Esophagus (tissue), 2 donors: ENCODE measurements around the gene SPIRE2. TPM values are rescaled to one million over a fixed set of nuclear protein-coding genes. Genes with fewer than 3 reads are reported as not detected.

Experiments used
- H3K27ac ChIP-seq, 2 donors: one replicate each; pipeline ENCODE4 v1.5.1; 2013; ENCODE audit warnings: low read depth in 2 of 2, mild to moderate bottlenecking in 2 of 2, inconsistent platforms in 1 of 2, low read length in 1 of 2, moderate library complexity in 1 of 2
- H3K27me3 ChIP-seq, 2 donors: one replicate each; pipeline ENCODE4 v1.6.1; 2013; ENCODE audit warnings: low read length in 2 of 2, control low read depth in 1 of 2, mild to moderate bottlenecking in 1 of 2; ENCODE audit not compliant: insufficient read depth in 2 of 2, control insufficient read depth in 1 of 2
- H3K36me3 ChIP-seq, 2 donors: one replicate each; pipeline ENCODE4 v1.6.1; 2013; ENCODE audit warnings: low read length in 1 of 2; ENCODE audit not compliant: control insufficient read depth in 2 of 2, insufficient read depth in 2 of 2
- H3K4me1 ChIP-seq, 2 donors: one replicate each; pipeline ENCODE4 v1.6.1; 2013; ENCODE audit warnings: low read length in 1 of 2; ENCODE audit not compliant: control insufficient read depth in 2 of 2, insufficient read depth in 2 of 2
- H3K4me3 ChIP-seq, 2 donors: one replicate each; pipeline ENCODE4 v1.5.1; 2013; ENCODE audit warnings: low read length in 2 of 2, mild to moderate bottlenecking in 2 of 2, low read depth in 1 of 2, moderate library complexity in 1 of 2
- H3K9me3 ChIP-seq, 2 donors: one replicate each; pipeline ENCODE4 v1.6.1; 2013; ENCODE audit warnings: mild to moderate bottlenecking in 2 of 2, low read depth in 1 of 2, low read length in 1 of 2, moderate library complexity in 1 of 2; ENCODE audit not compliant: control insufficient read depth in 2 of 2, insufficient read depth in 1 of 2
- WGBS, 2 donors: extraction: QIAGEN DNeasy Blood & Tissue Kit; methylation state at CpG; one replicate each; pipeline ENCODE4 v1.1.7; 2013; 5-methylcytosine and 5-hydroxymethylcytosine counted together
- polyA plus RNA-seq, 2 donors: library from polyadenylated mRNA; stranded (reverse); fragments of 200-250 nt; gene quantifications; one replicate each; pipeline ENCODE4 v1.2.3, GENCODE V29; 2013
- donor health status: healthy with polysubstance abuse.
- donor health status: Bipolar disorder and iron deficiency.

Gene SPIRE2
- polyA plus RNA-seq, 2 donors: 3.6 to 6.4 TPM

DNA sequence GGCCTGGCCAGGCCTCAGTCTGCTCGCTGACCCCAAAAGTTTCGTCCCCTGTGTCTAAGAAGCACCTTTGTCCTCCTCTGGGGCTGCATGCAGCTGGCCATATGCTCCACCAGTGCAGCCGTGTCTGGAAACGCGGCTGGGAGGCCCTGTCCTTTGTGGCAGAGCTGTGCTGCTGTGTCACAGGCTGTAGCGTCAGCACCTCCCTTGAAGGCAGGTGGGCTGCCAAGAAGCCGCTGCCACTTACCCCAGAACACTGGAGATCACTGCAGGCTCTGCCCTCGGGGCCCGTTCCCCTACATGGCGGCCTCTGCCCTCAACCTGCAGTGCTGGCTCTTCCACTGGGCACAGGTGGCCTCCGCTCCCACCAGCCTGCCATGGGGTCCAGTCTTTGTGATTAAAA is 74.7 kb downstream of the SPIRE2 start:
- Histone ChIP-seq H3K27ac (no peak overlapping the region), H3K27me3 (no peaks in the 10 kb centered on the region), H3K36me3 (peaks cover 34 to 68% of the 10 kb centered on the region in 2 donors), H3K4me3 (no peak overlapping the region), H3K4me1 (no peaks in the 10 kb centered on the region), H3K9me3 (no peaks in the 10 kb centered on the region)
- WGBS, 2 donors: 92 to 97% methylated on average over 11 of the region's 11 CpGs

DNA sequence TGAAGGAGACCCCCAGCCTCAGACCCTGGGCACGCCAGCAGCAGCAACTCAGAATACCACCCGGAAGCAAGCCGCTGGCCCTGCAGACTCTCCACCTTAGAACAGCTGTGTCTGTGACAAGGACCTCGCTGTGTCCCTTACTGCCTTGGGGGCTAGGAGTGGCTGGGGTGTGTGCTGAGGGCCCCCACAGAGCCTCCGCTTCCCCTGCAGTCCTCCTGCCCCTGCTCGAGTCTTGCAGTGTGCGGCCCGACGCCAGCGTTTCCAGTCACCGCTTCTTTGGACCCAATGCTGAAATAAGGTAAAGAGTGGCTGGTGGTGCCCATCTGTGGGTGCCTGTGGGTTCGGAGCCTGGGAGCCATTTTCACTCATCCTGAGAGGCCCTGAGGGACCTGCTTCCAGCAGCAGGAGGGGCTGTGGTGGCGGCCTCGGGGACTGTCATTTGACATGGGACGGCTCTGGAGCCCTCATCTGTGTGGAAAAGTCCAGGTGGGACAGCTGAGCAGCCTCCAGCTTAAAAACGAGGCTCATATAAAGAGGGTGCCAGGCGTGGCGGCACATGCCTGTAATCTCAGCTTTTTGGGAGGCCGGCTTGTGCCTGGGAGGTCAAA is 75.7 kb downstream of the SPIRE2 start:
- H3K9me3 ChIP-seq: no peaks in the 10 kb centered on the region
- no peak overlapping the region for H3K4me3 ChIP-seq
- peak overlapping the region; percentile 24 to 66 for H3K27ac ChIP-seq
- peaks cover 32 to 61% of the 10 kb centered on the region in 2 donors for H3K36me3 ChIP-seq
- no peaks in the 10 kb centered on the region for H3K27me3 ChIP-seq
- WGBS, 2 donors: 89 to 90% methylated on average over 19 of the region's 19 CpGs
- no peaks in the 10 kb centered on the region for H3K4me1 ChIP-seq

DNA sequence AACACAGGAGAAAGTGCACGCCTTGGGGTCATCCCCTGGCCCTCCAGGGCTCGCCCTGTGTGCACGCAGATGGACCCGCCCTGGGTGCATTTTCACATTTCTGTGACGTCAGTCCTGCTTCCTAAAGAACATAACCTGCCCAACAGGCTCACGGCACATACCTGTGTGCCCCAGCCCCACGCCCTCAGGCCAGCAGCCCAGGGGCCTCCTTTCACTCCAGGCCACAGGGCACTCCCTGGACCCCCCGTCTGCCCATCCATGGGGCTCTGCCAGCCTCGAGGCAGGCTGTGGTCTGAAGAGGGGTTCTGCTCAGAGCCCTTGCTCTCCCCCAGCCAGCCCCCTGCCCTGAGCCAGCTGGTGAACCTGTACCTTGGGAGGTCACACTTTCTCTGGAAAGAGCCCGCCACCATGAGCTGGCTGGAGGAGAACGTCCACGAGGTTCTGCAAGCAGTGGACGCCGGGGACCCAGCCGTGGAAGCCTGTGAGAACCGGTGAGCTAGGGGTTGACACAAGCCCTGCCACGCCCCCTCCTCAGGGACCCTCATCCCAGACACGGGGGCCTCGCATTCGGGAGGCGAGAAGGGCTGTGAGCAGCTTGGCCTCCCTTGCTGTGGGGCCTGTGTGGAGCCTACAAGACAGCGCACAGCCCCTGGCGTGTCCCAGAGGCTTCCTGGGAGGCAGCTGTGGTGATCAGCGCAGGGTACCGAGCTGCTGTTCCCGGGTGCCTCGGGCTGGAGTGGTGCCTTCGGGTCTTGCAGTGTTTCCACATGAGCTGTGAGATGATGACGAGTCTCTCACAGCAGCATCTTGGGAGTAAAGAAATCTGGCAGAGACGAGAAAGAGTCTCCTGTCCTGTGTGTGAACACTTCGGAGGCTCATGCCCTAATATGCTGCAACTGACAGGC is 76.6 kb downstream of the SPIRE2 start:
- Histone ChIP-seq H3K36me3 (peaks cover 28 to 60% of the 10 kb centered on the region in 2 donors), H3K4me3 (no peak overlapping the region), H3K4me1 (peaks cover 0 to 1% of the 10 kb centered on the region in 2 donors), H3K27me3 (no peaks in the 10 kb centered on the region), H3K9me3 (no peaks in the 10 kb centered on the region), H3K27ac (peak overlapping the region; percentile 34 to 66)
- whole genome bisulfite sequencing, 2 donors: 80 to 81% methylated on average over 31 of the region's 31 CpGs

DNA sequence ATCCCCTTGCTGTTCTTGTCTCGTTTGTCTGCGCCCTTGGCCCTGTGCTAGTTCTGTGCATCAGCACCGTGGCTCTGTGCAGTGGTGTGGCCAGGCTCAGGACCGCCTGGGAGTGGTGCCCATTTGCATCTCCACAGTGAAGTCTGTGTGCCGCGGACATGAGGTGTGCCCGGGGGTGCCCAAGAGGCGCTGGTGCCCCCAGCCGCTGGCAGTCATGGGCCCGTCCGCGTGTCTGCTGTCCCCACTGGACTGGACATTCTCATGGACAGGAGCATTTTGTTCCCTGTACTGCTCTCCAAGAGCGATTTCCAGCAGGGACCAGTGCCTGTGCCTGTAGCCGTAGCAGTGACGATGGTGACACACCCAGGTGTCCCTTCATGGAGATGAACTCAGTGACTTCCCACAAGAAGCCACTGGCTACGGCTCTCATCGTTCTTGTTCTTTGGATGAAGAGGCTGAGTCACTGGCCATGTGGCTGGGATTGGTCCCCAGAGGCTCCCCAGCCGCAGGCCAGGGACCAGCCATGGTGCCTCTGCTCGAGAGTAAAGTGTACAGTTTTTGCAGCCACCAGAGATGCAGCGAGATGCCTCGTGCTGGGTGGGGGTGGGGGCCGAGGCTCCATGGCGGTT is 77.3 kb downstream of the SPIRE2 start:
- H3K4me1 ChIP-seq: peaks cover 0 to 8% of the 10 kb centered on the region in 2 donors
- WGBS, 2 donors: 88 to 91% methylated on average over 23 of the region's 23 CpGs
- H3K27ac ChIP-seq: peak overlapping the region in 1 of 2 donors; percentile 50
- H3K9me3 ChIP-seq: no peaks in the 10 kb centered on the region
- H3K4me3 ChIP-seq: no peak overlapping the region
- H3K27me3 ChIP-seq: no peaks in the 10 kb centered on the region
- H3K36me3 ChIP-seq: peaks cover 22 to 59% of the 10 kb centered on the region in 2 donors

DNA sequence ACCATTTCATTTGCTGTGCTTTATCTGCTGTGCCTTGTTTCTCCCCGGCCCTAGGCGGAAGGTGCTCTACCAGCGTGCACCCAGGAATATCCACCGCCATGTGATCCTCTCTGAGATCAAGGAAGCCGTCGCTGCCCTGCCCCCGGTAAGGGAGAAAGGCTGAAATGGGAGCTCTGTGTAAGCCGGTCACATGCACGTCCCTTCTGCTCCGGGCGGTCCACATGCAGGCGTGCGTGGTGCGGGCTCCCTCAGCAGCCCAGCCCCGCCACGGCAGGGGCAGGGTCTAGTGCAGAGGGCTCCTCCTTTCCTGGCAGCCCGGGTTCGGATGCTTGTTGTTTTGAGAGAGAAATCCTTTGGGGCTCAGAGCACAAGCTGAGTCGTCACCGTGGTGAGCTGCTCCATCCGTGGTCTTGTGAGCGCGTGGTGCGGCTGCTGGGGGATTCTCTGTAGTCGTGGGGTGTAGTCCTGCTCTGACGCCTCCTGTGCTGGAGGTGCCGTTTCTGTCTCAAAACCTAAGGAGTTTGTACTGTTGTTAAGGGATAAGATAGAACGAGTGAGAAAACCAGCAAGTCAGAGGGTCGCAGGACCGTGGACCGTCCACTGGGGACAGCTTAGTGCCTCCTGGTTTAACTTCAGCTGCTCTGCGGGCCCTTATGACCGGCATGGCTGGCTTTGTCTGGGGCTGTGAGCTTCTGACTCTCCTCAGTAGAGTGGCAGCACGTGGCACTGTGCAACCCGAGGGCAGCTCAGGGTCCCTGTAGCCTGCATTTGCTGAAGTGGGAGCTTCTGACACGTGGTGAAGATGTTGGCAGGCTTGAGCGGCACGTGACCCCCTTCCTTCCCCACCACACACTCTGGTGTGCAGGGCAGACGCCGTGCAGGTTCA is 78.1 kb downstream of the SPIRE2 start:
- Histone ChIP-seq H3K4me3 (no peak overlapping the region), H3K27me3 (no peaks in the 10 kb centered on the region), H3K4me1 (peaks cover 0 to 9% of the 10 kb centered on the region in 2 donors), H3K9me3 (no peaks in the 10 kb centered on the region), H3K36me3 (peaks cover 15 to 60% of the 10 kb centered on the region in 2 donors), H3K27ac (no peak overlapping the region)
- 96% methylated on average over 40 of the region's 40 CpGs for WGBS, 2 donors

DNA sequence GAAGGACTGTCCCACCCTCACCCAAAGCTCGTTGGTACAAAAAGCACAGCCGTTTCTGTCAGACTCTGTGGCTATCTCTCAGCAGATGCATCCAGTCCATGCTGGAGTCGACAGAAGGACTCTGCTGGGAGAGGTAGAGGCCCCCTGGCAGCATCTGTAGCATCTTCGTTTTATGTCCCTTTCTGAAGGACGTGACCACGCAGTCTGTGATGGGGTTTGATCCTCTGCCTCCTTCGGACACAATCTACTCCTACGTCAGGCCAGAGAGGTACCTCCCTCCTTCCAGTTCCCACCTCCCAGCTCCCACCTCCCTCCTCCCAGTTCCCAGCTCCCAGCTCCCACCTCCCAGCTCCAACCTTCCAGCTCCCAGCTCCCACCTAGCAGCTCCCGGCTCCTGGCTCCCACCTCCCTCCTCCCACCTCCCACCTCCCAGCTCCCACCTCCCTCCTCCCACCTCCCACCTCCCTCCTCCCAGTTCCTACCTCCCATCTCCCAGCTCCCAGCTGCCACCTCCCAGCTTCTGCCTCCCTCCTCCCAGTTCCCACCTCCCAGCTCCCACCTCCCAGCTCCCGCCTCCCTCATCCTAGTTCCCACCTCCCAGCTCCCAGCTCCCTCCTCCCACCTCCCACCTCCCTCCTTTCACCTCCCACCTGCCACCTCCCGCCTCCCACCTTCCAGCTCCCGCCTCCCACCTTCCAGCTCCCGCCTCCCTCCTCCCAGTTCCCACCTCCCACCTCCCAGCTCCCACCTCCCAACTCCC is 79.0 kb downstream of the SPIRE2 start:
- Histone ChIP-seq H3K27ac (no peak overlapping the region), H3K9me3 (no peaks in the 10 kb centered on the region), H3K36me3 (peaks cover 17 to 65% of the 10 kb centered on the region in 2 donors), H3K4me3 (no peak overlapping the region), H3K4me1 (peaks cover 0 to 10% of the 10 kb centered on the region in 2 donors), H3K27me3 (no peaks in the 10 kb centered on the region)
- 96 to 98% methylated on average over 13 of the region's 13 CpGs for WGBS, 2 donors

DNA sequence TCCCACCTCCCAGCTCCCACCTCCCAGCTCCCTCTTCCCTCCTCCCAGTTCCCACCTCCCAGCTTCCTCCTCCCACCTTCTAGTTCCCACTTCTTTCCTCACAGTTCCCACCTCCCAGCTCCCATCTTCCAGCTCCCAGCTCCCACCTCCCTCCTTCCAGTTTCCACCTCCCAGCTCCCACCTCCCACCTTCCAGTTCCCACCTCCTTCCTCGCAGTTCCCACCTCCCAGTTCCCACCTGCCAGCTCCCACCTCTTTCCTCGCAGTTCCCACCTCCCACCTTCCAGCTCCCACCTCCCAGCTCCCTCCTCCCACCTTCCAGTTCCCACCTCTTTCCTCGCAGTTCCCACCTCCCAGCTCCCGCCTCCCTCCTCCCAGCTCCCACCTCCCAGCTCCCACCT is 80.0 kb downstream of the SPIRE2 start:
- Histone ChIP-seq H3K4me3 (no peak overlapping the region), H3K36me3 (peaks cover 14 to 64% of the 10 kb centered on the region in 2 donors), H3K4me1 (peaks cover 0 to 12% of the 10 kb centered on the region in 2 donors), H3K9me3 (no peaks in the 10 kb centered on the region), H3K27ac (no peak overlapping the region), H3K27me3 (no peaks in the 10 kb centered on the region)
- WGBS, 2 donors: 90 to 98% methylated on average over 4 of the region's 4 CpGs

DNA sequence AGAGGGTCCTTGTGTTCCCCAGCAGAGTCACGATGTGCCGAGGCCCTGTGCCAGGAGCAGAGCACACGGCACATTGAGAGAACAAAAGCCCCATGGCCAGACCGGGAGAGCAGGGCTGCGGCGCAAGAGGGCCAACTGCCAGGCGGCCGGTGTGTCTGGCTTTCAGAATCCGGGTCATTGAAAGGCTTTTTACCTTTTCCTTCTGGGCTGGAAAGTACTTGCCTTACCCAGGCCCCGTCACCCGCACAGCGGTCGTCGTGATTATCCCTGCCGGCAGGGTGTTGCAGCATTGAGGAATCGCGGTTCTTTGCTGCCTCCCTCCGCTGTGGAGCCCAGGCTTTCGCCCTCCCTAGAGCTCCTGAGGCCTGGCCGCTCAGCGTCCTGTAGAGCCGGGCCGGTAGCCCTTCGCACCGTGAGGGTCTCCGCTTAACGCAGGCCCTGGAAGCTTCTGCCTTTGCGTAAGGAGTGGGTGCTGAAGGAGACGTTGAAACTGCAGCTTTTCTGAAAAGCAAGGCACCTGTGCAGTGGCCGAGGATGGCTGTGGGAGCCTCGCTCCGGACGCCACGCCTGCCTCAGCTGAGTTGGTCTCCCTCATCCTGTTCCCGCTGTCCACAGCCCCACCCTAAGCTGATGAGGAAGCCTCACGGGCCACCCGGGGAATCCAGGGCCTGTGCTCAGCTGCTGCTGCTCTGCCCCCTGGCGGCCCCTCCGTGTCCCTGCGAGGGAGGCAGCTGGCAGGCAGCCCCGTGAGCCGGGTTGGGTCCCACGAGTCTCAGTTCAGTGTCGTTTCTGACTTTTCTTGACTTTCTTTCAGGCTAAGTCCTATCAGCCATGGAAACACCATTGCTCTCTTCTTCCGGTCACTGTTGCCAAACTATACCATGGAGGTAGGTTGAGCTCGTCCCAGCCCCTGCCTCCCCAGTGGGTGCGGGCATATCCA is 81.8 kb downstream of the SPIRE2 start:
- Histone ChIP-seq H3K4me1 (peaks cover 0 to 12% of the 10 kb centered on the region in 2 donors), H3K4me3 (no peak overlapping the region), H3K27ac (peak overlapping the region; percentile 23 to 64), H3K27me3 (no peaks in the 10 kb centered on the region), H3K36me3 (peaks cover 14 to 56% of the 10 kb centered on the region in 2 donors), H3K9me3 (no peaks in the 10 kb centered on the region)
- WGBS, 2 donors: 57 to 63% methylated on average over 47 of the region's 47 CpGs
